ENCODE results near the gene PDE4C. TPM values are rescaled to one million over a fixed set of nuclear protein-coding genes. Genes with fewer than 3 reads are reported as not detected.

The PDE4C gene
- total RNA-seq, 1 experiment from 2014 or later = 0.90 TPM

DNA sequence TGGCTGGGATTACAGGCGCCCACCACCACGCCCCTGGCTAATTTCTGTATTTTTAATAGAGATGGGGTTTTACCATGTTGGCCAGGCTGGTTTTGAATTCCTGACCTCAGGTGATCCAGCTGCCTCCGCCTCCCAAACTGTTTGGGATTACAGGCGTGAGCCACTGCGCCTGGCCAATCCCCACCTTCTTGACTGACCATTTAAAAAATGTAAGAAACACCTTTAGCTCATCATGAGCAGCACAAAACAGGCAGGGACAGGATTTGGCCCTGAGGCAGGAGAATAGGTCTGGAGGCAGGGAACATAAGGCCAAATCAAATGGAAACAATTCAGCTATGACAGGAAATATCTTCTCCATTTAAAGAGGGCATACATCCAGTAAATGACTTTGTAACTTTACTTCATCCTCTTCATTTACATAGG, 34.6 kb downstream of the PDE4C start:
- DNase-seq = no peak
- Mint-ChIP-seq H3K4me1 (ENCODE audit: low read depth, unreplicated experiment) (peaks cover 8% of the 10 kb centered on the region), H3K4me3 (ENCODE audit: low read depth, unreplicated experiment) (peak overlapping the region; percentile 72), H3K36me3 (ENCODE audit: insufficient read depth, unreplicated experiment) (peaks cover 23% of the 10 kb centered on the region), H3K9me3 (ENCODE audit: low read depth, unreplicated experiment) (no peaks in the 10 kb centered on the region), H3K27me3 (ENCODE audit: unreplicated experiment) (no peaks in the 10 kb centered on the region), H3K27ac (ENCODE audit: unreplicated experiment) (no peak overlapping the region)
- no TSS peak for BruUV-seq (replicated peaks)
- TF ChIP-seq, protein P1, sequence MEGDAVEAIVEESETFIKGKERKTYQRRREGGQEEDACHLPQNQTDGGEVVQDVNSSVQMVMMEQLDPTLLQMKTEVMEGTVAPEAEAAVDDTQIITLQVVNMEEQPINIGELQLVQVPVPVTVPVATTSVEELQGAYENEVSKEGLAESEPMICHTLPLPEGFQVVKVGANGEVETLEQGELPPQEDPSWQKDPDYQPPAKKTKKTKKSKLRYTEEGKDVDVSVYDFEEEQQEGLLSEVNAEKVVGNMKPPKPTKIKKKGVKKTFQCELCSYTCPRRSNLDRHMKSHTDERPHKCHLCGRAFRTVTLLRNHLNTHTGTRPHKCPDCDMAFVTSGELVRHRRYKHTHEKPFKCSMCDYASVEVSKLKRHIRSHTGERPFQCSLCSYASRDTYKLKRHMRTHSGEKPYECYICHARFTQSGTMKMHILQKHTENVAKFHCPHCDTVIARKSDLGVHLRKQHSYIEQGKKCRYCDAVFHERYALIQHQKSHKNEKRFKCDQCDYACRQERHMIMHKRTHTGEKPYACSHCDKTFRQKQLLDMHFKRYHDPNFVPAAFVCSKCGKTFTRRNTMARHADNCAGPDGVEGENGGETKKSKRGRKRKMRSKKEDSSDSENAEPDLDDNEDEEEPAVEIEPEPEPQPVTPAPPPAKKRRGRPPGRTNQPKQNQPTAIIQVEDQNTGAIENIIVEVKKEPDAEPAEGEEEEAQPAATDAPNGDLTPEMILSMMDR (IDR thresholded peaks at IDR 0.05; ENCODE audit: unreplicated experiment) = no peak
- intact Hi-C loops (cut with micrococcal nuclease; ENCODE audit: unreplicated experiment) = no loop called here
- CTCF ChIA-PET = interaction anchor here (0.6 to 2.1 kb wide), 5 partner anchors 12 to 244 kb away, joined by 4 to 15 read pairs (median 5); partner anchors contain the start of gene RAB3A

DNA sequence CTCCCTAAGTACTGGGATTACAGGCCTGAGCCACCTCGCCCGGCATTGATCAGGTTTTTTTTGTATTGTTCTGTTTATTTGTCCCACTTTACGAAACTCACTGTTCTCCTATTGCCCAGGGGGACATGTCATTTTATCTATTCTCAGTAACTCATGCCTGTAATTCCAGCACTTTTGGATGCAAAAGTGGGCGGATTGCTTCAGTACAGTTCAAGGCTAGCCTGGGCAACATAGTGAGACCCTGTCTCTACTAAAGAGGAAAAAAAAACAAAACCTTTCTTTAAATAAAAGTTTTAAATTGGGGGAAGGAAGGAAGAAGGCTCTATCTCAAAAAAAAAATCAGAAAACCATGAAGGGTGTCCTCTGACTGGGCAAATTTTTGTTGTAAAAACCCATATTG, 36.0 kb downstream of the PDE4C start:
- Mint-ChIP-seq H3K27me3 (ENCODE audit: unreplicated experiment) (no peaks in the 10 kb centered on the region), H3K4me3 (ENCODE audit: low read depth, unreplicated experiment) (no peak overlapping the region), H3K9me3 (ENCODE audit: low read depth, unreplicated experiment) (no peaks in the 10 kb centered on the region), H3K36me3 (ENCODE audit: insufficient read depth, unreplicated experiment) (peaks cover 23% of the 10 kb centered on the region), H3K27ac (ENCODE audit: unreplicated experiment) (no peak overlapping the region), H3K4me1 (ENCODE audit: low read depth, unreplicated experiment) (peaks cover 8% of the 10 kb centered on the region)
- no TSS peak for BruUV-seq (replicated peaks)
- intact Hi-C loops (cut with micrococcal nuclease; ENCODE audit: unreplicated experiment) = no loop called here
- TF ChIP-seq, protein P1 (IDR thresholded peaks at IDR 0.05; ENCODE audit: unreplicated experiment) = no peak
- DNase-seq = no peak
- CTCF ChIA-PET = no interaction called here

- intact Hi-C loops (cut with micrococcal nuclease; ENCODE audit: unreplicated experiment) = no loop called here
- no TSS peak for BruUV-seq (replicated peaks)
Observed at GRCh38 chr19:18185538-18185937, 40.7 kb downstream of the PDE4C start.

DNA sequence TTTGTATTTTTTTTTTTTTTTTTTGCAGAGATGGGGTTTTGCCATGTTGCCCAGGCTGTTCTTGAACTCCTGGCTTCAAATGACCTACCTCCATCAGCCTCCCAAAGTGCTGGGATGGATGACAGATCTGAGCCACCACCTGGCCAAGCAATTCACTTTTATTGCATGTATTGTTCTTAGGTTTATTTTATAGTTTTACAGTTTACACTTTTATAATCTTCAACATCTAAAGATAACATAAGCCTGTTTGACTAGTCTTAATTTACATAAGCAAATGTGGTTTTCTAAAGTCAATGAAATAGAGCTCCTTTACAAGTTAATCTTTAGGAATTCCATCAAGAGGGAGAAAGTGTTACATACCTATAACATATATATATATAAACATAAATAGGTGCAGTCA, 42.7 kb downstream of the PDE4C start:
- TF ChIP-seq, protein P1 (IDR thresholded peaks at IDR 0.05; ENCODE audit: unreplicated experiment) = no peak
- H3K36me3 Mint-ChIP-seq (ENCODE audit: insufficient read depth, unreplicated experiment) = no peaks in the 10 kb centered on the region
- BruUV-seq (replicated peaks) = no TSS peak
- H3K27ac Mint-ChIP-seq (ENCODE audit: unreplicated experiment) = no peak overlapping the region
- H3K4me1 Mint-ChIP-seq (ENCODE audit: low read depth, unreplicated experiment) = no peaks in the 10 kb centered on the region
- CTCF ChIA-PET = no interaction called here
- no peaks in the 10 kb centered on the region for H3K9me3 Mint-ChIP-seq (ENCODE audit: low read depth, unreplicated experiment)
- H3K27me3 Mint-ChIP-seq (ENCODE audit: unreplicated experiment) = no peaks in the 10 kb centered on the region
- intact Hi-C loops (cut with micrococcal nuclease; ENCODE audit: unreplicated experiment) = no loop called here
- H3K4me3 Mint-ChIP-seq (ENCODE audit: low read depth, unreplicated experiment) = no peak overlapping the region
- no peak for DNase-seq

More at GRCh38 chr19:18185538-18185937, 40.7 kb downstream of the PDE4C start:
- CTCF ChIA-PET = interaction anchor here (1.5 kb wide), 1 partner anchor 66 kb away, joined by 5 read pairs; no protein-coding TSS in a partner anchor
- DNase-seq = no peak
- no peaks in the 10 kb centered on the region for H3K9me3 Mint-ChIP-seq (ENCODE audit: low read depth, unreplicated experiment)
- TF ChIP-seq, protein P1 (IDR thresholded peaks at IDR 0.05; ENCODE audit: unreplicated experiment) = no peak
- no peaks in the 10 kb centered on the region for H3K4me1 Mint-ChIP-seq (ENCODE audit: low read depth, unreplicated experiment)
- H3K27ac Mint-ChIP-seq (ENCODE audit: unreplicated experiment) = no peak overlapping the region
- no peaks in the 10 kb centered on the region for H3K36me3 Mint-ChIP-seq (ENCODE audit: insufficient read depth, unreplicated experiment)
- no peak overlapping the region for H3K4me3 Mint-ChIP-seq (ENCODE audit: low read depth, unreplicated experiment)
- H3K27me3 Mint-ChIP-seq (ENCODE audit: unreplicated experiment) = no peaks in the 10 kb centered on the region

Measured in Calu3 (cell line).